ENCODE results near the gene NCOR1. TPM values are rescaled to one million over a fixed set of nuclear protein-coding genes. Genes with fewer than 3 reads are reported as not detected.

The NCOR1 gene
- total RNA-seq, 1 donor from 2014 or later, result 75.3 TPM

- FAIRE-seq (no peak), DNase-seq (ENCODE audit: low read depth) (no peak)
- no peak for TF ChIP-seq CTCF (IDR thresholded peaks at IDR 0.05; ENCODE audit: insufficient read depth, low read length, severe bottlenecking)
- Histone ChIP-seq H3K36me3 (ENCODE audit: control insufficient read depth, insufficient read depth, low read length) (peaks cover 4% of the 10 kb centered on the region), H3K4me3 (ENCODE audit: low read depth, low read length) (no peak overlapping the region), H3K27me3 (ENCODE audit: control insufficient read depth, insufficient read depth, low read length) (no peaks in the 10 kb centered on the region)
These were observed 73.6 kb downstream of the NCOR1 start for GRCh38 chr17:16141685-16142084.

- no peak for FAIRE-seq
- TF ChIP-seq CTCF (IDR thresholded peaks at IDR 0.05; ENCODE audit: insufficient read depth, low read length, severe bottlenecking), result no peak
- H3K36me3 ChIP-seq (ENCODE audit: control insufficient read depth, insufficient read depth, low read length), result peaks cover 6% of the 10 kb centered on the region
These were observed 74.5 kb downstream of the NCOR1 start for GRCh38 chr17:16140854-16141253.

GRCh38 chr17:16135461-16135860 is 79.9 kb downstream of the NCOR1 start:
- H3K36me3 ChIP-seq (ENCODE audit: control insufficient read depth, insufficient read depth, low read length), result peaks cover 7% of the 10 kb centered on the region
- FAIRE-seq, result no peak

More at GRCh38 chr17:16140854-16141253, 74.5 kb downstream of the NCOR1 start:
- H3K4me3 ChIP-seq (ENCODE audit: low read depth, low read length), result no peak overlapping the region
- H3K27me3 ChIP-seq (ENCODE audit: control insufficient read depth, insufficient read depth, low read length), result no peaks in the 10 kb centered on the region
- DNase-seq (ENCODE audit: low read depth), result no peak

GRCh38 chr17:16131593-16131992 is 83.7 kb downstream of the NCOR1 start:
- FAIRE-seq, result peak; percentile 50
- DNase-seq (ENCODE audit: low read depth), result no peak
- H3K4me3 ChIP-seq (ENCODE audit: low read depth, low read length), result no peak overlapping the region
- no peaks in the 10 kb centered on the region for H3K27me3 ChIP-seq (ENCODE audit: control insufficient read depth, insufficient read depth, low read length)
- H3K36me3 ChIP-seq (ENCODE audit: control insufficient read depth, insufficient read depth, low read length), result peaks cover 5% of the 10 kb centered on the region
- TF ChIP-seq CTCF (IDR thresholded peaks at IDR 0.05; ENCODE audit: insufficient read depth, low read length, severe bottlenecking), result no peak

More at GRCh38 chr17:16135461-16135860, 79.9 kb downstream of the NCOR1 start:
- Histone ChIP-seq H3K27me3 (ENCODE audit: control insufficient read depth, insufficient read depth, low read length) (no peaks in the 10 kb centered on the region), H3K4me3 (ENCODE audit: low read depth, low read length) (no peak overlapping the region)
- no peak for DNase-seq (ENCODE audit: low read depth)
- TF ChIP-seq CTCF (IDR thresholded peaks at IDR 0.05; ENCODE audit: insufficient read depth, low read length, severe bottlenecking), result no peak

- Histone ChIP-seq H3K36me3 (ENCODE audit: control insufficient read depth, insufficient read depth, low read length) (peaks cover 3% of the 10 kb centered on the region), H3K4me3 (ENCODE audit: low read depth, low read length) (no peak overlapping the region), H3K27me3 (ENCODE audit: control insufficient read depth, insufficient read depth, low read length) (no peaks in the 10 kb centered on the region)
- no peak for TF ChIP-seq CTCF (IDR thresholded peaks at IDR 0.05; ENCODE audit: insufficient read depth, low read length, severe bottlenecking)
- DNase-seq (ENCODE audit: low read depth) (no peak), FAIRE-seq (peak; percentile 68)
These were observed 85.7 kb downstream of the NCOR1 start for GRCh38 chr17:16129441-16130205.

GRCh38 chr17:16123531-16123930 is 91.8 kb downstream of the NCOR1 start:
- peaks cover 4% of the 10 kb centered on the region for H3K36me3 ChIP-seq (ENCODE audit: control insufficient read depth, insufficient read depth, low read length)
- FAIRE-seq, result no peak

More at GRCh38 chr17:16123531-16123930, 91.8 kb downstream of the NCOR1 start:
- H3K27me3 ChIP-seq (ENCODE audit: control insufficient read depth, insufficient read depth, low read length), result no peaks in the 10 kb centered on the region
- DNase-seq (ENCODE audit: low read depth), result no peak
- H3K4me3 ChIP-seq (ENCODE audit: low read depth, low read length), result no peak overlapping the region
- TF ChIP-seq CTCF (IDR thresholded peaks at IDR 0.05; ENCODE audit: insufficient read depth, low read length, severe bottlenecking), result no peak

Measured in bronchial epithelial cell (primary cell).